HG03521 (cell line): ENCODE results near the gene WDR18.
"Not testable (repeated sequence)": the region's sequence is repeated elsewhere in the genome, so short reads cannot be mapped to it uniquely, and the experiment has no call there.

Source experiments
- ATAC-seq: cut with Tn5 transposase; IDR thresholded peaks from one replicate; pipeline ENCODE4 v1.9.1; 2021; ENCODE audit warnings: mild to moderate bottlenecking, moderate library complexity; ENCODE audit not compliant: unreplicated experiment

The WDR18 gene

GRCh38 chr19:950352-951066 lies 33.6 kb upstream of the WDR18 start:
- ATAC-seq, result no peak

GRCh38 chr19:952049-952679 lies 32.0 kb upstream of the WDR18 start:
- ATAC-seq, result no peak

GRCh38 chr19:952680-953444 lies 31.3 kb upstream of the WDR18 start:
- ATAC-seq, result no peak

GRCh38 chr19:953445-954271 lies 30.5 kb upstream of the WDR18 start:
- ATAC-seq, result no peak

- no peak for ATAC-seq
These were observed 29.9 kb upstream of the WDR18 start for GRCh38 chr19:954272-954671.

GRCh38 chr19:954672-955494 lies 29.3 kb upstream of the WDR18 start:
- ATAC-seq, result peak; percentile 47

- ATAC-seq, result no peak
These were observed 28.1 kb upstream of the WDR18 start for GRCh38 chr19:955803-956765.

GRCh38 chr19:956766-957440 lies 27.2 kb upstream of the WDR18 start:
- ATAC-seq, result no peak

GRCh38 chr19:957578-957977 lies 26.6 kb upstream of the WDR18 start:
- ATAC-seq, result not testable (repeated sequence)

GRCh38 chr19:958967-959855 lies 24.9 kb upstream of the WDR18 start:
- ATAC-seq, result no peak

- no peak for ATAC-seq
These were observed 24.1 kb upstream of the WDR18 start for GRCh38 chr19:960020-960419.

GRCh38 chr19:960601-960938 lies 23.6 kb upstream of the WDR18 start:
- no peak for ATAC-seq

- no peak for ATAC-seq
These were observed 22.1 kb upstream of the WDR18 start for GRCh38 chr19:961866-962620.

- ATAC-seq, result no peak
These were observed 21.3 kb upstream of the WDR18 start for GRCh38 chr19:962683-963400.

- ATAC-seq, result no peak
These were observed 20.6 kb upstream of the WDR18 start for GRCh38 chr19:963486-963951.

GRCh38 chr19:964116-964520 lies 20.0 kb upstream of the WDR18 start:
- no peak for ATAC-seq
